Spleen (tissue), 13 donors: ENCODE measurements around the gene NUP210L. TPM values are rescaled to one million over a fixed set of nuclear protein-coding genes. Genes with fewer than 3 reads are reported as not detected.
A peak's percentile ranks its signal among the peaks of the same experiment; 100 is the strongest.

ENCODE experiments used
- DNase-seq: peaks from one replicate; pipeline ENCODE4 v3.0.0-alpha.2; 2020
- H3K27ac ChIP-seq, 8 donors: fragments of 200-600 bp; sonication (generic) in 7 of 8; 1 replicate in 4 of 8; 2 replicates in 4 of 8; pipeline versions ENCODE4 v1.5.0 to v1.8.0; 2016 to 2021; ENCODE audit warnings: inconsistent platforms in 4 of 8, mild to moderate bottlenecking in 4 of 8, moderate library complexity in 1 of 8
- H3K27me3 ChIP-seq, 7 donors: fragments of 200-600 bp; sonication (generic) in 6 of 7; replicated peaks in 1 of 7; 1 replicate in 4 of 7; 2 replicates in 3 of 7; pipeline versions ENCODE4 v1.5.0 to v1.8.0; 2016 to 2021; ENCODE audit warnings: inconsistent platforms in 3 of 7, mild to moderate bottlenecking in 1 of 7
- H3K36me3 ChIP-seq, 6 donors: fragments of 200-600 bp; sonication (generic) in 5 of 6; 1 replicate in 4 of 6; 2 replicates in 2 of 6; pipeline versions ENCODE4 v1.5.0 to v1.8.0; 2016 to 2021; ENCODE audit warnings: inconsistent platforms in 2 of 6
- H3K4me1 ChIP-seq, 6 donors: fragments of 200-600 bp; sonication (generic) in 5 of 6; 1 replicate in 3 of 6; 2 replicates in 3 of 6; pipeline versions ENCODE4 v1.5.0 to v1.8.0; 2016 to 2021; ENCODE audit warnings: inconsistent platforms in 3 of 6
- H3K4me3 ChIP-seq, 8 donors: fragments of 200-600 bp; sonication (generic) in 7 of 8; 1 replicate in 4 of 8; 2 replicates in 4 of 8; pipeline versions ENCODE4 v1.5.0 to v1.8.0; 2016 to 2021; ENCODE audit warnings: inconsistent platforms in 4 of 8, mild to moderate bottlenecking in 4 of 8, moderate library complexity in 2 of 8
- H3K9me3 ChIP-seq, 8 donors: fragments of 200-600 bp; sonication (generic) in 7 of 8; 1 replicate in 4 of 8; 2 replicates in 4 of 8; pipeline versions ENCODE4 v1.5.0 to v1.8.0; 2016 to 2021; ENCODE audit warnings: inconsistent platforms in 4 of 8
- POLR2A ChIP-seq, 3 donors: fragments of 450-650 bp; IDR thresholded peaks; one replicate each; pipeline ENCODE4 v1.5.1; 2017; ENCODE audit warnings: antibody characterized with exemption in 3 of 3, mild to moderate bottlenecking in 1 of 3
- POLR2AphosphoS5 ChIP-seq, 3 donors: sonication (generic); formaldehyde crosslinking; IDR thresholded peaks; one replicate each; pipeline ENCODE4 v1.5.1; 2017; ENCODE audit warnings: antibody characterized with exemption in 3 of 3
- WGBS, 5 donors: extraction: QIAGEN DNeasy Blood & Tissue Kit in 3 of 5; methylation state at CpG; one replicate each; pipeline versions ENCODE4 v1.1.5 to v1.1.7; 2013 to 2018; 5-methylcytosine and 5-hydroxymethylcytosine counted together
- intact Hi-C: fragments of 100-400 bp; cut with DNase I; formaldehyde crosslinking; loops from one replicate; pipeline ENCODE4 v1.15.0; 2023; ENCODE audit warnings: low total_unique reads
- long read RNA-seq, 2 donors: transcript quantifications; one replicate each; lab custom pipeline, GENCODE V29; 2026
- polyA plus RNA-seq, 3 donors: library from polyadenylated mRNA; stranded (reverse); fragments of 200-250 nt; gene quantifications; one replicate each; pipeline ENCODE4 v1.2.1, GENCODE V29; 2013
- total RNA-seq, 7 donors: library from RNA; depleted of rRNA in 3 of 7; stranded (reverse); fragments of >200 nt in 3 of 7; fragmentation: NEBNext Ultra II Directional in 4 of 7; extraction: Animal tissue kit (Norgen Biotek cat#: 25700) in 4 of 7; gene quantifications; one replicate each; pipeline versions ENCODE4 v1.1.0 to v1.2.1, GENCODE V29; 2016 to 2021
- TF ChIP-seq, protein P1 (sequence below), 11 experiments: fragments of 200-600 bp in 7 of 11; fragments of 450-650 bp in 4 of 11; sonication (generic) in 4 of 11; IDR thresholded peaks in 8 of 11; conservative IDR thresholded peaks in 3 of 11; 1 replicate in 7 of 11; 2 replicates in 4 of 11; pipeline versions ENCODE4 v1.4.0 to v1.8.0; 2016 to 2021; ENCODE audit warnings: antibody characterized with exemption in 11 of 11, inconsistent platforms in 4 of 11, mild to moderate bottlenecking in 1 of 11
- donor health status: healthy with polysubstance abuse.
- donor health status: DM: no; HTN: no; CAD: no; lungs with moderate emphysema.
- donor health status: DM: no; HTN: no; CAD: no.
- donor health status: Bipolar disorder and iron deficiency.
- donor health status: healthy.
- donor health status: DM: no; HTN: no; CAD: no.
- donor health status: DM: yes; HTN: yes; CAD: no.

NUP210L gene
- total RNA-seq (under 1 TPM in 5 of 7 donors, not detected in 2; 0.06 to 0.34 (median 0.10) TPM), polyA plus RNA-seq (under 1 TPM in 1 of 3 donors, not detected in 2; 0.02 TPM)
- long read RNA-seq, donor 1, result 0 reads
- long read RNA-seq, donor 2, partial matches to known transcripts, result 49 of 49 reads
- long read RNA-seq, donor 2, other reads (novel, unspliced or antisense), result 0 of 49 reads

DNA sequence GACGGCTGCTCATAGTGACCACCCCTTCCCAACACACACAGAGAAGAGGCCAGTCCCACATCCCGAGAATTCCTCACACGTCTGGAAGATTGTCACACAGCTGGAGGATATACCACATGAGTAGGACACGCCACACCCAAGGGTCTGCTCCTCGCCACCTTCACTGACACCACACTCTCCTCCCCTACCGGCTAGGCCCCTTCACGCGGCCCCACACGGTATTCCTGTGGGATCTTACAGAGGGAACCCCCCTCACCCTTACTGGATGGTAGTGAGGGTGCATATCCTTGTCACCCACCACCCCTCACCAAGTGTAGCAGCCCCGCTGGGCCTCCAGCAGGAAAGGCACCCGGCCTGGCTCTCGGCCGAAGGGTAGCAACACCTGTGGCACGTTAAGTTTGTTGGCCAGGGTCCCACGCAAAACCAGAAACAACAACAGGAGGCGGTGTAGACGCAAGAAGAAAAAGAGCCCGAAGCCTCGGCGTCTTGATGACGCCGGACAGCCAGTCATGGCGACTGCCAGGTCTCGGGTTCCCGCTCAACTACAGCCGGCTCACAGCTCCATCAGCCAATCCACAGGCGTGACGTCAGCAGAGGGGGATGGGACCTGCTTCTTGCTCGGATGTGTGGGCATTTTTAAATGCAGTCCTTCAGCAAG, at the start of gene NUP210L:
NUP210L (minus strand) TSS at position 540 of the 658 bp plus-strand sequence.
- peaks cover 0 to 3% (median 0%) of the 10 kb centered on the region in 8 donors for H3K9me3 ChIP-seq
- 80 to 89% (median 87%) methylated on average over 28 to 29 of the region's 29 CpGs for WGBS, 5 donors
- TF ChIP-seq, protein P1, sequence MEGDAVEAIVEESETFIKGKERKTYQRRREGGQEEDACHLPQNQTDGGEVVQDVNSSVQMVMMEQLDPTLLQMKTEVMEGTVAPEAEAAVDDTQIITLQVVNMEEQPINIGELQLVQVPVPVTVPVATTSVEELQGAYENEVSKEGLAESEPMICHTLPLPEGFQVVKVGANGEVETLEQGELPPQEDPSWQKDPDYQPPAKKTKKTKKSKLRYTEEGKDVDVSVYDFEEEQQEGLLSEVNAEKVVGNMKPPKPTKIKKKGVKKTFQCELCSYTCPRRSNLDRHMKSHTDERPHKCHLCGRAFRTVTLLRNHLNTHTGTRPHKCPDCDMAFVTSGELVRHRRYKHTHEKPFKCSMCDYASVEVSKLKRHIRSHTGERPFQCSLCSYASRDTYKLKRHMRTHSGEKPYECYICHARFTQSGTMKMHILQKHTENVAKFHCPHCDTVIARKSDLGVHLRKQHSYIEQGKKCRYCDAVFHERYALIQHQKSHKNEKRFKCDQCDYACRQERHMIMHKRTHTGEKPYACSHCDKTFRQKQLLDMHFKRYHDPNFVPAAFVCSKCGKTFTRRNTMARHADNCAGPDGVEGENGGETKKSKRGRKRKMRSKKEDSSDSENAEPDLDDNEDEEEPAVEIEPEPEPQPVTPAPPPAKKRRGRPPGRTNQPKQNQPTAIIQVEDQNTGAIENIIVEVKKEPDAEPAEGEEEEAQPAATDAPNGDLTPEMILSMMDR (IDR thresholded peaks at IDR 0.05 in 8 of 11, conservative IDR thresholded peaks at IDR 0.05 in 3 of 11), result no peak
- TF ChIP-seq POLR2AphosphoS5 (IDR thresholded peaks at IDR 0.05), result peak; percentile 57 to 74 (median 63)
- DNase-seq, result peak; percentile 74
- H3K4me1 ChIP-seq, result peaks cover 21 to 64% (median 50%) of the 10 kb centered on the region in 6 donors
- intact Hi-C loops, result no loop called here
- H3K27ac ChIP-seq, result peak within 1 kb of the TSS; percentile 37 to 82 (median 71)
- H3K4me3 ChIP-seq, result no peak within 1 kb of the TSS
- peaks cover 2 to 56% (median 42%) of the 10 kb centered on the region in 6 donors for H3K36me3 ChIP-seq
- H3K27me3 ChIP-seq, result no peaks in the 10 kb centered on the region

DNA sequence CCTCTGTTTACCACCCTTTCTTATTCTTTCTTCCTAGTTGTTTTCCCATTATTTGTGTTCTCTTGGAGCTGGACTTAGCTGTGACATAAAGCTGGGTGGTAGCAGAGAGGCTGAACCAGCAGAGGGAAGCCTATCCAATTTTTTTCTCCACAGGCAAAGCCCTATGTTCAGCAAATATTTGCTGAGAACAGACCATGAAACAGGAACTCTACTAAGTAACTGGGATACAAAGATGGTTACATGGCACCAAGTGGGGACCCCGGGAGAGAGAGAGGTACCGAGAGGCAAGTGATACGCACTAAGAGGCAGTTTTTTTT, 44.6 kb upstream of the NUP210L start:
- Histone ChIP-seq H3K4me3 (no peak overlapping the region), H3K4me1 (peaks cover 0 to 13% (median 5%) of the 10 kb centered on the region in 6 donors), H3K27ac (peak overlapping the region in 2 of 8 donors; percentile 2), H3K9me3 (no peaks in the 10 kb centered on the region), H3K27me3 (no peaks in the 10 kb centered on the region), H3K36me3 (peaks cover 0 to under 1% (median 0%) of the 10 kb centered on the region in 6 donors)
- WGBS, 5 donors, result 91 to 96% (median 94%) methylated on average over 3 of the region's 3 CpGs
- intact Hi-C loops, result no loop called here
- no peak for DNase-seq
- TF ChIP-seq, protein P1 (IDR thresholded peaks at IDR 0.05 in 8 of 11, conservative IDR thresholded peaks at IDR 0.05 in 3 of 11), result no peak
- no peak for TF ChIP-seq POLR2AphosphoS5 (IDR thresholded peaks at IDR 0.05)

DNA sequence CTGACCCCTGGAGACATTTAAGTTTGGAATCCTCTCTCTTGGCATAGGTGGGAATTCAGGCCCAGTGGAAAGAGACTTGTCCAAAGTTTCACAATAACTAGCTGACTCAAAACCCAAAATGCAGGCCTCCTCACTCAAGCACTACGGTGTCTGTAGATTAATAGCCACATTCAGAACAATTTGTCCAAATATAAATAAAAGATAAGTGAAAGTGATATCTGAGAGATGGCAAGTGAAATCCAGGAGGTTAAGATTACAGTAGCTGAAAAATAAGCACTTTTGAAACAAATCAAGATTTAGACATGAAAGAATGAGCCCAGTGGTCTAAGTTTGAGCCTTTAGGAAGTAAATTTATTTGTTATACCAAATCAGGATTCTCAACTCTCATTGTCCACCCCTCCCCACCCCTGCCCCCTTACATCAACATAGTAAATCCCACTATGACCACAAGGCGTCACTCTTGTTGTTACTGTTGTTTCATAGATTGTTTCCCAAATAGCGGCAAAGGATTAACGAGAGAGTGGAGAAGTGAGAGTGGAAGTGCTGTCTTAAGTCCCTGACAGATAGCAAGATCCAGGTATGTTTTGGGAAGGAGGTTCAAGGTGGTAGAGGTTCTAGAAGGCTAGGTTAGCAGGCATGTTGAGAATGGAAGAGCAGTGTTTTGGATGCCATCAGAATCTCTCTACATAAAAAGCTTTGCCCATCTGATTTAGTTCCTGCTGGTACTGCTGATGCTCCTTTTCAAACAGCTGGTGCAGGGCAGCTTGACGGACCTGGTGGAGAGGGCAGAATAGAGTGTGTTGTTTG, 44.1 kb upstream of the NUP210L start:
- DNase-seq, result no peak
- peak overlapping the region in 2 of 8 donors; percentile 2 for H3K27ac ChIP-seq
- intact Hi-C loops, result no loop called here
- no peaks in the 10 kb centered on the region for H3K27me3 ChIP-seq
- peaks cover 0 to 13% (median 5%) of the 10 kb centered on the region in 6 donors for H3K4me1 ChIP-seq
- WGBS, 5 donors, result 8 to 14% (median 13%) methylated on average over 5 of the region's 5 CpGs
- TF ChIP-seq POLR2AphosphoS5 (IDR thresholded peaks at IDR 0.05), result no peak
- TF ChIP-seq, protein P1 (IDR thresholded peaks at IDR 0.05 in 8 of 11, conservative IDR thresholded peaks at IDR 0.05 in 3 of 11), result peak; percentile 29 to 74 (median 61)
- TF ChIP-seq POLR2A (IDR thresholded peaks at IDR 0.05), result no peak
- H3K4me3 ChIP-seq, result no peak overlapping the region
- no peaks in the 10 kb centered on the region for H3K9me3 ChIP-seq
- H3K36me3 ChIP-seq, result no peaks in the 10 kb centered on the region

DNA sequence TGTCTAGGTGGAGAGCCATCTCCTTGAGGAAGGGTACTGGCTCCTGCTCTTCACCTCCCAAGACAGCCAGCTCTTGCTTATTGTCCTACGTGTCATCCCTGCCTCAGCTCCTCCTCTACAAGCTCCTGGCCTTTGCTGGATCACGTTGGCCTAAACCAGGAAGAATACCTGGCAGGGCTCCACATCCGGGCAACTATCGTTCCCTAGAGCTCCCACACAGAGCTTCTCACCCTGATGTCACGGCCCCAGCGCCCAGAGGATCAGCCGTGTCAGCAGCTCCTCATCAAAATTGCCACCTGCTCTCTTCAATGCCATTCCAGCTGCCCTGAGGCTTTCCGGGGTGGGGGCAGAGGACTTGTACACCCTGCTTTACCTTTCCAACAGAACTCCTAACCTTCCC, 38.9 kb upstream of the NUP210L start:
- 59 to 76% (median 69%) methylated on average over 7 to 8 of the region's 8 CpGs for WGBS, 5 donors
- intact Hi-C loops, result no loop called here
- no peak overlapping the region for H3K4me3 ChIP-seq
- DNase-seq, result no peak
- no peaks in the 10 kb centered on the region for H3K27me3 ChIP-seq
- no peak for TF ChIP-seq POLR2AphosphoS5 (IDR thresholded peaks at IDR 0.05)
- TF ChIP-seq, protein P1 (IDR thresholded peaks at IDR 0.05 in 8 of 11, conservative IDR thresholded peaks at IDR 0.05 in 3 of 11), result no peak
- TF ChIP-seq POLR2A (IDR thresholded peaks at IDR 0.05), result no peak
- H3K4me1 ChIP-seq, result peaks cover 0 to 23% (median 4%) of the 10 kb centered on the region in 6 donors
- no peaks in the 10 kb centered on the region for H3K9me3 ChIP-seq
- H3K36me3 ChIP-seq, result no peaks in the 10 kb centered on the region
- no peak overlapping the region for H3K27ac ChIP-seq
